ENCODE results near the gene CAPN10.

The CAPN10 gene

DNA sequence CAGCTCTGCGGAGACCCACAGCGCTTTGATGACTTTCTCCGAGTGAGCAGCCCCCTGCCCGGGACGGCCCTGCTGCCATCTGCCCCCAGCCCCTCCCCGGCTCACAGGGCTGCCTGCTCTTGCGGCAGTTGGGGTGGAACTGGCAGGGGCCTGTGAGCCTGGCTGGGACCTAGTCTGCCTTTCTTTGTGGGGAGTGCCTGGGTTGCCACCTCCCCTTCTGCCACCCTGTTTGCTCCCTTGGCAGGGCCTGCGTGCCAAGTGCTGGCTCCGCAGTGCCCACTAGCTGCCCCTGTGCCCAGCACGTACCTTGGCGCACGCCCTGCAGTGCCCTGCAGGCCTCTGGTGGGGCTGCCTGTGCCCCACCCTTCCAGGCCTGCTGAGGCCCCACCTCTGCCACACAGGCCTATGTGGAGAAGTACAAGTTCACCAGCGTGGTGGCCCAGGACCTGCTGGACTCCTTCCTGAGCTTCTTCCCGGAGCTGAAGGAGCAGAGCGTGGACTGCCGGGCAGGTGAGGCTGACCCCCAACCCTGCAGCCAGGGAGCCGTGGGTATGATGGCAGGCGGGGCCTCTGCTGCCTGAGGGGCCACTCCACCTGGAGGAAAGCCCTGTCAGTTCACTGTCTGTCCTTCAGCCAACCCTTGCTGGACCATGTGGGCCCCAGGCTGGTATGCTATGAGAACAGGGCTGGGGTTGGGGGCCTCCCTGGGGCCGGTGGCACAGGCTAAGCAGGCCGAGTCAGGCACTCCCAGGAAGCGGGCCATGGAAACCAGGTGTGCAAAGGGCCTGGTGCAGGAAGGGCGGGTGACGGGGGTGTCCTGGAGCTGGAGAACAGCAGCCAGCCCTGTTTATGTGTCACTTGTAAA is 11.2 kb upstream of the CAPN10 start:
- no peak for DNase-seq

DNA sequence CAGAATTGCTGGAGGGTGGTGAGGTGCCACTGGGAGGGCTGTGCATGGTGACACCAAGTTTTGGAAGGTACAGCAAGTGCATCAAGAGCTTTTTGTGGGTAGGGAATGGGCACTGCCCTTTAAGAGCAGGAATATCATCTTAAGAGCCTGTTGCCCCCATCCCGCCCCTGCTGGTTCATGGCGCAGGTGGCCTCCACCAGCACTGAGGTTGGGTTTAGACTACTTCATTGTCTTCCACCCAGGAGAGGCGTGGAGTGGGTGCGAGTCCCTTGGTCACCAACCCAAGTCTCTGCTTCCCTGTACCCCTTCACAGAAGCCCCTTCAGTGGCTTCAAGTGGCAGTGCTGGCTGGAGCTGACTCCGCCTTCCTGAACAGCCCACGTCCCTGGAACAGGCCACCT is 10.5 kb upstream of the CAPN10 start:
- no peak for DNase-seq

DNA sequence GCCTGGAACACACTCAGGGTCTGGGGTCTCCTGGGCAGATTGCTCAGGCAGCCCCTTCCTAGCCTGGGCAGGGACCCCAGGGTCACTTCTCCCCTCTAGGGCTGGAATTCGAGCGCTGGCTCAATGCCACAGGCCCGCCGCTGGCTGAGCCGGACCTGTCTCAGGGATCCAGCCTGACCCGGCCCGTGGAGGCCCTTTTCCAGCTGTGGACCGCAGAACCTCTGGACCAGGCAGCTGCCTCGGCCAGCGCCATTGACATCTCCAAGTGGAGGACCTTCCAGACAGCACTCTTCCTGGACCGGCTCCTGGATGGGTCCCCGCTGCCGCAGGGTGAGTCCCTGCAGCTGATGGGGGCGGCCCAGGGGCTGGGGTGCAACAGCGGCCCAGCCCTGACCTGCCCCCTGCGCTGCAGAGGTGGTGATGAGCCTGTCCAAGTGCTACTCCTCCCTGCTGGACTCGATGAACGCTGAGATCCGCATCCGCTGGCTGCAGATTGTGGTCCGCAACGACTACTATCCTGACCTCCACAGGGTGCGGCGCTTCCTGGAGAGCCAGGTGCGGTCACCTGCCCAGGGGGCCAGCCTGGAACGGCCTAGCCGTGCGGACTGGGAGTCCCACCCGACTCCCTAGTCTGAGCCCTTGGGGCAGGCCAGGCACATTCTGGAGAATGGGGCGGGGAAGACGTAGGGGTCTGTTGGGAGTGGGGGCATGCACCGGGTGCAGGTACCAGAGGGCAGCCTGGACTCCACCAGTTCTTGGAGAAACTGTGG is 9.9 kb upstream of the CAPN10 start:
- no peak for DNase-seq

DNA sequence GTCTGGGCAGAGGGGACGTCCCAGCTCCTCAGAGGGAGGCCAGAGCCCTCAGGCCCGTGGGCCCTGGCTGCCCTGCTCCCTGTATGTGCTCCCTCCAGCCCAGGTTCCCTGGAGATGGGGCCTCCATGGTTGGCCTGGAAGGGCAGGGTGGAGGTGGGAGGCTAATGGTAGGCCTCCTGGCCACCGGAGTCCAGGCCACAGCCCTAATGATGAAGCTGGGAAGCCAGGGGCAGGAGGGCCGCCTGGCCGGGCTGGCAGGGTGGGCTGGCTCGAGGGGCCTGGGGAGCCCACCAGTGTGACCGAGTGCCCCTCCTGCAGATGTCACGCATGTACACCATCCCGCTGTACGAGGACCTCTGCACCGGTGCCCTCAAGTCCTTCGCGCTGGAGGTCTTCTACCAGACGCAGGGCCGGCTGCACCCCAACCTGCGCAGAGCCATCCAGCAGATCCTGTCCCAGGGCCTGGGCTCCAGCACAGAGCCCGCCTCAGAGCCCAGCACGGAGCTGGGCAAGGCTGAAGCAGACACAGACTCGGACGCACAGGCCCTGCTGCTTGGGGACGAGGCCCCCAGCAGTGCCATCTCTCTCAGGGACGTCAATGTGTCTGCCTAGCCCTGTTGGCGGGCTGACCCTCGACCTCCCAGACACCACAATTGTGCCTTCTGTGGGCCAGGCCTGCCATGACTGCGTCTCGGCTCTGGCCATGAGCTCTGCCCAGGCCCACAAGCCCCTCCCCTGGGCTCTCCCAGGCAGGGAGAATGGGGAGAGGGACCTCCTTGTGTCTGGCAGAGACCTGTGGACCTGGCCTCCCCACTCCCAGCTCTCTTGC is 9.0 kb upstream of the CAPN10 start:
- no peak for DNase-seq

DNA sequence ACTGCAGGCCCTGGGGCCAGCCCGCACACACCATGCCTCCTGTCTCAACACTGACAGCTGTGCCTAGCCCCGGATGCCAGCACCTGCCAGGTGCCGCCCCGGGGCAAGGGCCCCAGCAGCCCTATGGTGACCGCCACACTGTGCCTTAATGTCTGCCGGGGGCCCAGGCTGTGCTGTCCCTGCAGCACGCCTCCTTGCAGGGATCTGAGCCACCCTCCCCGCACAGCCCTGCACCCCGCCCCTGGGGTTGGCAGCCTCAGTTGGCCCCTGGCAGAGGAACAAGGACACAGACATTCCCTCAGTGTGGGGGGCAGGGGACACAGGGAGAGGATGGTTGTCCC is 8.5 kb upstream of the CAPN10 start:
- DNase-seq: no peak

DNA sequence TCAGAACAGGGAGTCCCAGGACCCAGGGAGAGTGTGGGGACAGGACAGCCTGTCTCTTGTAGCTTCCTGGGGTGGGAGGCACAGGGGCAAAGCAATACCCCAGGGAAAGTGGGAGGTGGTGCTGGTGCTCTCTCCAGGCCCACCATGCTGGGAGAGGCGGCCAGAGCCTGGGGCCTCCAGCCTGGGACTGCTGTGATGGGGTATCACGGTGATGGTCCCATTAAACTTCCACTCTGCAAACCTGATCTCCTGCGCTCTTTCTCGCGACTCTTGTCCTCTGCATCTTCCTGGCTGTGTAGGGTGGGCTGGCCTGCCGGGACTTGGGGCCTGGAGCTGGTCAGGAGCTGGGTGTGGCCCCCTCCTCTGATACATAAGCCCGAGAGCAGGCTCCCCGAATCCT is 8.0 kb upstream of the CAPN10 start:
- DNase-seq: no peak

DNA sequence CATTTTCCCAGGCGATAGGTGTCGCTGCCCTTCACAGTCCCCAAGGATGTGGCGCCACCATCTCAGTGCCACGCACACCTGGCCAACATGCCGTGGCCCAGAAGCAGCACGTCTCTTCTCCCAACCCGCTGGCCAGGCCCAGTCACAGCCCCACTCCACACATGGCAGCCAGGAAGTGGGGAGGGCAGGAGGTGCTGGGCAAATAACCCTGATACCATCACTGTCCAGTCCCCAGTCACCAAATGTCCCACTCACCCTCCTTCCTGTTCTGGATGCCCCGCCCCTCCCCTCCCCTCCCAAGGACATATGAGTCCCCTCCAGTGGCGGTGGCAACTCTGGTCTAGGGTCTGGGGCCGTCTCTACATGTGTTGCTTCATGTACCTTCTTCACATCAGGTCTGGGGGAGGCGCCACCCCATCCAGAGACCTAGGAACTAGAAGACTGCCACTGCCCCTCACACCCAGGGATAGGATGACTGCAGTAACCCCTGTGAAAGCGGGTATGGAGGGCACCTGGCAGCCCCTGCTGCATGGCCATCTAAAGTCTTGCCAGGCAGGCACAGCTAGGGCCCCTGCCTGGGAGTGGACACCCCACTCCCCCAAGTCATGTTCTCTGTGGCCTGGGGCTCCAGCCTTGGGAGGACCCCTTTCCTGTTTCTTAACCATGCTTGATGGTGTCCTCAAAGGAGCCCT is 7.3 kb upstream of the CAPN10 start:
- no peak for DNase-seq

DNA sequence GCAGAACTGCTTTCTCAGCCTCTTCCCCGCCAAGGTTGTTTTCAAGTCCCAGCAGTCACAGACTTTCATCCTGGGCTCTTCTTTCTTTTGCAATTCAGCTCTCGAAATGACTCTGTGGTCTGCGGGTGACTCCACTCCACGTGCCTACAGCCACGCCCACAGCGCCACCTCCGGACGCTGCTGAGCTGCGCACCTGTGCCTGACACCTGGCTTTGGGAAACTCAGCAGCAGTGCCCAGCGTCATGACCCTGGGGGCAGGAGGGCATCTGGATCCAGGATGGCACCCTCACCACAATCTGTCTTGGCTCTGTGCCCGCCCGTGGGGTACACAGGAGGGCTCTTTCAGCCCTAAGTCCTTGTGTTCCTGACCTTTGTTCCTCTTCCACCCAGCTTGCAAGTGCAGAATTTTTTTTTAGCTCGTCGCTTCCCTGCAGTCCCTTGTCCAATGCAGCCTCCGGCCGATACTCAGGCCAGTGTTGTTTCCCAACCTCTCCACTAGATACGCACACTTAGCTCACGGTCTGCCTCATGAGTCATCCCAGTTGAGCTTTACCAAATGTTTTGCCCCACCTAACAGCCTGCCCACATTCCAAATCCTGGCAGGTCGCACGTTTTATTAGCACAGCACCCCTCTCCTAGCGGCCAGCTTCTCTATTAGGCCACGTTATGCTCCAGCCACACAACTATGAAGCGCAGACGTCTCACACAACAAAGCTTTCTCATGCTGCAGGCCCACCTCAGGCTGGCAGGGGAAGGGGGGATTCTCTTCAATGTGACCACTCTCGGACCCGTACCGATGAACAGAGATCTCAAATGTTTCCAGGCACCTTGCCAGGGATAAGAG is 6.5 kb upstream of the CAPN10 start:
- peak; percentile 45 to 72 (median 60) for DNase-seq

DNA sequence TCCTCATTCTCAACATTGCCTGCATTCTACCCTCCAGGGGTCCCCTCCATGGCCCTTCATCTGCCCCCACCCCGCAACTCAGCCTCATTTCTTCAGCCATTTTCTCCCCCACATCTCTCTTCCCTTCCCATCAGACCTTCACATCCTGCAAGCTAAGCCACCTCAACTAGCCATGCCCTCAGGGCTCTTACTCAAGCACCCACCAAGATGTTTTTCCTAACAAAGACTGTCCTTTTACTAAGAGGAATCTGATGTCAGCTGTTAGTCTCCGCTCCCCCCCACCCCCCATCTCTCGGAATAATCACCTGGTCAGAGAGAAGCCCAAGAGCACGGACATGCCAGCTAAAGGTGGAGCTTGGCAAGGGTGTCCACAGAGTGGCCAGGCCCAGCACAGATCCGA is 4.7 kb upstream of the CAPN10 start:
- no peak for DNase-seq

DNA sequence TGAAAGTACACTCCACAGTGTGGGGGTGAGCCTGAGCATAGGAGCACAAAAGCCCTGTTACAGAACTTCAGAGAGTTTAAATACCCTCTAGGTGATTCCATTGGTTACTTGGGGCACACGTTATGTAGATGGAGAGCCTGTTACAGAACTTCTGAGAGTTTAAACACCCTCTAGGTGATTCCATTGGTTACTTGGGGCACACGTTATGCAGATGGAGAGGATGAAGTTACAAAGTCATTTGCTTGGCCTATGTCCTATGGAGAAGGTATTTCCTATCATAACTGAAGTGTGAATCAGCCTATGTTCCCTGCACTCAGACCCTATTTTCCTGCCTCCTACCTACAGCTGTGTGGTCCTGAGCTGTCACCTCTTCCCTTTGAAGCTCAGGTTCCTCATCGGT is 3.8 kb upstream of the CAPN10 start:
- DNase-seq: no peak

DNA sequence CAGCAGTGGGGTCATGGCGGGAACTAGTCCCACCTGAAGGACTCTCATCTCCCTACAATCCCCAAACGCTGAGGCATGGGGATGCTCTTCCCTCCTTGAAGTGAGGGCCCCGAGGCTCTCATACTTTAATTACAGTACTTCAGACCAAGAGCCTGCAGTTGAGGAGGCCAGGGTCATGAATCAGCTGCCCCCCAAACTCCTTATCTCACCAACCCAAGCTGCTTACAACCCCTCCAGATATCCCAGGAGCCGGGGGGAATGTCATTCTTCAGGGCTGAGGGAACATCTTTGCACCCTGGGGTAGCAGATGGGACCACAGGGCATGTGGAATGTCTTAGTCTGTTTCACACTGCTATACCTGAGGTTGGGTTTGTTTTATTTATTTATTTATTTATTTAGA is 2.8 kb upstream of the CAPN10 start:
- no peak for DNase-seq

DNA sequence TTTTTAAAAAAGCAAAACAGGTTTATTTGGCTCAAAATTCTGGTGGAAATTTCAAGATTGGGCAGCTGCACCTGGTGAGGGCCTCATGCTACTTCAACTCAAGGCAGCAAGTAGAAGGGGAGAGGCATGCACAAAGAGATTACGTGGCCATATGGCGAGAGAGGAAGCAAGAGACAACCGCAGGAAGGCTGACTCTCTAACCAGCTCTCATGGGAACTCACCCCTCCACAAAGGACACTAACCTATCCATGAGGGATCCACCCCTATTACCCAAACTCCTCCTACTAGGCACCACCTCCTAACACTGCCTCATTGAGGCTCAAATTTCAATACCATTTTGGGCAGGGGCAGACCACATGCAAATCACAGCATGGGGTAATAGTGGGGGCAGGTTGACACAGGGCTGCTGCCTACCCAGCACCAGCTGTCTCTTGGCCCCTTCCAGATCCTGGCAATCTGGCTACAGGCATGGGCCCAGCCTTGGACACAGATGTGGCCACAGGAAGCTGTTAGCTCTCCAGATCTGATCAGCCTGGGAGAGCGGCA is 2.0 kb upstream of the CAPN10 start:
- no peak for DNase-seq

DNA sequence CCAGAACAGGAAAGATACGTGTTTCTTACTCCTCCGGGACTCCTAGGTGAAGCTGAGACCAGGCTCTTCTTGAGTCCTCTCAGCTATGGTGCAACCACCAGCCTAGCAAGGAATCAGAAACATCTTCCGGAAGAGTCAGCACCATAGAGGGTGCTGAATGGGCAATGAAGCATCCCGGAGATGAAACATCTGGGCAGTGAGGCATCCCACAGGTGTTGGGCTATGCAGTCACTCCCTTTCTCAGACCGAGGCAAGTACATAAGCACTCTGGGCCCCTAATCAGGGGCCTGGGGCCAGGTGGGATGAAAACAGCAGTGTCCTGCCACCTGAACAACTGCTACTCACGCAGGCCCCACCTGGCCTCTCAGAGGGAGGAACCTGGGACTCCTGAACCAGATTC is 1.4 kb upstream of the CAPN10 start:
- DNase-seq: no peak

DNA sequence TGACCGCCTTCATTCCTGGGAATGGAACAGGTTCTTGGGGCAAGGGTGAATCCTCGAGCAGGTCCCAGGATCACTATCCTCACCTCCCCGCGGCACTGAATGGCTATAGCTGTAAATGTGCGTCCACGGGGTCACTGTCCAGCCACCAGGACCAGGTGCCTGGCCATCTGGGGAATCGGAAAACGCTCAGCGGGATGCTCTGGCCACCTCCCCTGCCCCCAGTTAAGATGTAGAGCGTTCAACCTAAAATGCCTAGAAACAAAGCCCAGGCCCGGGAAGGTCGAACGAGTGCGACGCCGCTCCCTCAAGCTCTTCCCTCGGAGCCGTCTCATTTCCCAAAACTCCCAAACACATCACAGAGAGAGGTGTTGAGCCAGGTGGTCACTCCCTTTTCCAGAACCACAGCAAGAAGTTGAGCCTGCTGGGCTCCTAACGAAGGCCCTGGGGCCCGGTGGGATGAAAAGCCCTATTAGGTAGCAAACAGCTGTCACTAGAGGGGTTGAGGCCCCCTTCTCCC is 795 bp upstream of the CAPN10 start:
- DNase-seq: no peak

DNA sequence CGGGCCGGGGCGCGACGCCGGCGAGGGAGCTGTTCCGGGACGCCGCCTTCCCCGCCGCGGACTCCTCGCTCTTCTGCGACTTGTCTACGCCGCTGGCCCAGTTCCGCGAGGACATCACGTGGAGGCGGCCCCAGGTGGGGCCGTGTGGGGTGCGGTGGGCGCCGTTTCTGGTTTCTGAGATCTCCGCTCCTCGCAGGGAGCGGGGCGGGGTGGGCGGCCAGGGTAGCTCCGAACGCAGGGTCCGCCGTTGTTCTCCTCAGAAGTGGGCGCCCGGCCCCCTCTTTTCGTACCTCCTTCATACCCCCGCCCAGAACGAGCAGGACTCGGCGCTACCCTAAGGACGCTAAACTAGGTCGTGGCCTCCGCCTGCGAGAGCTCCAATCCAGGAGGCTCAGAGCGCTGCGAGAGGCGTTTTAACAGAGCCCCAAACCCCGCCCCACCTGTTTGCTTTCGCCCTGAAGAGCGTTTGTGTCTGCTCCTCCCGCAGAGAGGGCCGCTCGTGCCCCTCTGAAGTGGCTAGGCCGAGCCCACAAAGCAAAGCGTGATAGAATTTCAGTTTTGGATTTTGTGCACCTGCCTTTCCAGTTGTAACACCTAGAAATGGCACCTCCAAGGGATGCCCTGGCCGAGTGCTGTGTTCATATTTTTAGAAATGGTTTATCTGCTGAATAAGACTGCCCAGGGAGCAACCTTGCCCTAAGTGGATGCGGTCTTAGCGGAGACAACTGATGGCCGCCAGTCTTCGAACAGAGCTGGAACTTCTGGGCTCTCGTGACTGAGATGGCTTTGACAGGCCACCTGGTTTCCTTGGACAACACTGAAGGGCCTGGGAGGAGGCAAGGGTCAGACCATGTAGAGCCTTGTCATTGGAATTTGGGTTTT is 626 bp downstream of the CAPN10 start:
- peak; percentile 33 to 59 (median 42) for DNase-seq

DNA sequence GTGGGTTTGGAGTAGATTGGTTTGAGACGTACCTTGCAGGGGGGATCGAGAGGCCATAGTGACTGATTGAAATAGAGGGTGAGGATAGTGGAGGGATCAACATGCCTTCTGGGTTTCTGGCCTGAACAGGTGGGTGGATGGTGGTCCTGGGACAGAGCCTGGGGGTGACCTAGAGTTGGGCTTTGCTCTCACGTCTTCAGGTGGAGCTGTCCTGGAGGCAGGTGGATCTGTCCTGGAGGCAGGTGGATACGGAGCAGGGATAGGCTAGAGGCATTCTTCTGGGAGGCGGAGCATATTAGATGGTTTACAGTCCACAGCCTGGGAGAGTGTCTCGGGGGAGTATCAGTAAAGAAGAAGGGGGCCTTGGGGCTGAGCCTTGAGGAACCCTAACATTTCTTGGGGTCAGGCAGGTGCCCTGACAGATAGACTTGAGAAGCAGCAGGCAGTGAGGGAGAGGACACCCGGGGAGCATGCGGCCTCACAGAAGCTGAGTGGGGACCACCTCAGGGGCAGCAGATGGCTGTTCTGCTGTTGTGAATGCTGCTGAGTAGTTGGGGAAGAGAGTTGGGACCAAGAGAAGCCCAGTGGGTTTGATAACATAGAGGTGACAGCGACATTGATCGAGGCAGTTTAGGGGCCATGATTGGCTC is 1.6 kb downstream of the CAPN10 start:
- no peak for DNase-seq

DNA sequence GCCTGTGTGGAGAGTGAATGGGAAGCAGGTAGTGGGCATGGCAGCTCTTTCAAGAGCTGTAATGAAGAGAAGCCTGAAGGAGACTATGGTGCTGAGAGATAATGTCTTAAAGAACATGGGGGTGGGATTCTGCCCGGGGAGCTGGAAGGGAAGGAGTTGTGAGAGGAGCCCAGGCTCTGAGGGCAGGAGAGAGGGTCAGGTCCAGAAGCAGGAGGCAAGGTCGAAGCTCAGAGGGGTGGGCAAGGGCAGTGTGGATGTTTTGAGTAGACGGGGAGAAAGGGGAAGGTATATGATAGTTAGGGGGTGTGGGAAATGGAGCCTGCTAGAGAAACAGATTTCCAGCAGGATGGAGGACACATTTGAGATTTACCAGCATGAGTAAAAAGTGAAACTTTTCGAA is 2.1 kb downstream of the CAPN10 start:
- DNase-seq: no peak

DNA sequence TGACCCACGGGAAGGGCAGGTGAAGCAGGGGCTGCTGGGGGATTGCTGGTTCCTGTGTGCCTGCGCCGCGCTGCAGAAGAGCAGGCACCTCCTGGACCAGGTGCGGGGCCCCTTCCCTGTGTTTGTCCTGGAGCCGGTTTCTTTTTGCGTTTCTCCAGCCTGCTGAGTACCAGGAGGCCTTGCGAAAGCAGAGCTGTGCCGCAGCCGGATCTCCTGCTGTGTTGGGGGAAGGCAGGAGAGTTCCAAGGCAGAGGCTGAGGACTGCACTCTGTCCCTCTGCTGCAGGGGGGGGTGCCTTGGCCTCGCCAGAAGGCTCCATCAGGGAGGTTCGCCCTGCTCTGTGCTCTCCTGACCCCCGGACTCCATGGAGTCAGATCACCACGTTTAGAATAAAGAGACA is 2.8 kb downstream of the CAPN10 start:
- DNase-seq: no peak

DNA sequence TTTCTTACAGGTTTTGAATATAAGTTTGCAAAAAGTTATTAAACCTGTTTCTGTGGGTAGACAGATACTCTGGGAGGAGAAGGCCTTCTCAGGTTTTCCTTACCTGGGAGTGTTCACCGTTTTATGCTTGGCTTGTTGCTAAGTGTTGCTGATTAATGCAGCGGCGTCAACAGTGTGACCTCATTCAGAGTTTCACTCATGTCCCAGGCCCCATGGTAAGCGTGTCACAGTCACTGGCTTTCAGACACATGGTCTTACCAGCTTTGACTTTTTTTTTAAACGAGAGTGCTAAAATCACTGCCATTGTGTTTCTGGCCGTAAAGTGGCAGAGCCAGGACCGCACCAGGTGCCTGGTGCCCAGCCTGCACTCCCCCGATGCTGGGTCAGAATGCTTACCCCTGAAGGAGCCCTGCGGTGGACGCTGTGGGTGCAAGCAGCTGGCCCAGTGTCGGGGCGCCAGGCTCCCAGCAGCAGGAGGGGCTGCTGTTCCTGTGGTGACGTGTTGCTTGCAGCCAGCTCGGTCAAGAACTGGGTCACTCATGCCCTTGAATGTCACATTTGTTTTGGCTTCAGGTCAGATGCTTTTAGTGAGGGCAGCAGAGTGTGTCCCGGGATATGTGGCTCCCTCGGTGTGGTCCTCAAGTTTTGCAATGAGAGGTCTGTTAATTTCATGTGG is 3.5 kb downstream of the CAPN10 start:
- no peak for DNase-seq

Measured in stimulated activated naive CD4-positive, alpha-beta T cell (primary cell).